IMR-90 (cell line): ENCODE measurements around the gene BCL2L1. TPM values are rescaled to one million over a fixed set of nuclear protein-coding genes. Genes with fewer than 3 reads are reported as not detected.

Source experiments
- ATAC-seq: fragments of 200-7000 bp; cut with Tn5 transposase; 2 replicates; pipeline ENCODE4 v1.9.1; 2020; ENCODE audit warnings: low read depth, mild to moderate bottlenecking, moderate library complexity
- BruUV-seq: library from RNA; stranded (reverse); fragments of 400-500 nt; replicated peaks from 2 replicates; lab custom pipeline; 2021; lab: Mats Ljungman, UMichigan
- CTCF ChIA-PET: fragments of 300-600 bp; formaldehyde crosslinking; extraction: SDS; loops from one replicate; lab custom pipeline; 2021; ENCODE audit warnings: antibody characterized with exemption; lab: Yijun Ruan, JAX
- POLR2A ChIA-PET: fragments of 300-600 bp; sonication (Branson Sonifier 250); formaldehyde crosslinking; loops from one replicate; lab custom pipeline; 2022; ENCODE audit warnings: antibody characterized with exemption; ENCODE audit not compliant: unreplicated experiment; lab: Charles Lee
- DNase-seq: peaks from one replicate; pipeline ENCODE4 v3.0.0; 2013
- H2AFZ ChIP-seq: replicated peaks from 2 replicates; pipeline ENCODE3; 2013; ENCODE audit warnings: low read length, mild to moderate bottlenecking; ENCODE audit not compliant: poor library complexity
- H2AK5ac ChIP-seq: 2 replicates; pipeline ENCODE4 v1.6.1; 2013; ENCODE audit warnings: low read depth, low read length, inconsistent platforms
- H2AK9ac ChIP-seq: replicated peaks from 2 replicates; pipeline ENCODE3; 2013; ENCODE audit warnings: mild to moderate bottlenecking, low read depth, low read length, moderate library complexity; ENCODE audit not compliant: poor library complexity
- H2BK120ac ChIP-seq: 2 replicates; pipeline ENCODE4 v1.6.1; 2013; ENCODE audit warnings: low read depth, low read length, inconsistent platforms
- H2BK15ac ChIP-seq: 3 replicates; pipeline ENCODE4 v1.6.1; 2013; ENCODE audit warnings: low read depth, low read length, inconsistent platforms
- H2BK20ac ChIP-seq: 2 replicates; pipeline ENCODE4 v1.6.1; 2013; ENCODE audit warnings: low read depth, mild to moderate bottlenecking, inconsistent platforms, low read length, moderate library complexity
- H2BK5ac ChIP-seq: 2 replicates; pipeline ENCODE4 v1.6.1; 2013; ENCODE audit warnings: mild to moderate bottlenecking, low read depth, low read length, inconsistent platforms; ENCODE audit not compliant: poor library complexity, severe bottlenecking
- H3K14ac ChIP-seq: replicated peaks from 2 replicates; pipeline ENCODE4 v1.6.1; 2013; ENCODE audit warnings: low read depth, low read length, inconsistent platforms
- H3K18ac ChIP-seq: 2 replicates; pipeline ENCODE4 v1.6.1; 2013; ENCODE audit warnings: low read depth, low read length, control low read depth
- H3K23ac ChIP-seq: 2 replicates; pipeline ENCODE4 v1.6.1; 2013; ENCODE audit warnings: low read depth, low read length, inconsistent platforms
- H3K27ac ChIP-seq: 2 replicates; pipeline ENCODE4 v1.5.1; 2013; ENCODE audit warnings: mild to moderate bottlenecking, control low read depth, low read length; ENCODE audit not compliant: insufficient read depth
- H3K27me3 ChIP-seq: 2 replicates; pipeline ENCODE4 v1.6.1; 2013; ENCODE audit warnings: low read length; ENCODE audit not compliant: control insufficient read depth, insufficient read depth
- H3K36me3 ChIP-seq: 2 replicates; pipeline ENCODE4 v1.6.1; 2013; ENCODE audit warnings: low read length, mixed read lengths; ENCODE audit not compliant: control insufficient read depth, insufficient read depth
- H3K4ac ChIP-seq: 2 replicates; pipeline ENCODE4 v1.6.1; 2013; ENCODE audit warnings: low read depth, low read length, inconsistent platforms
- H3K4me1 ChIP-seq: 2 replicates; pipeline ENCODE4 v1.6.1; 2013; ENCODE audit warnings: low read length, mixed read lengths; ENCODE audit not compliant: control insufficient read depth, insufficient read depth
- H3K4me2 ChIP-seq: 2 replicates; pipeline ENCODE4 v1.6.1; 2013; ENCODE audit warnings: low read depth, mild to moderate bottlenecking, control low read depth, low read length, moderate library complexity
- H3K4me3 ChIP-seq: 2 replicates; pipeline ENCODE4 v1.5.1; 2013; ENCODE audit warnings: low read depth, mild to moderate bottlenecking, control low read depth, low read length, moderate library complexity; ENCODE audit not compliant: insufficient read depth
- H3K56ac ChIP-seq: 2 replicates; pipeline ENCODE4 v1.6.1; 2013; ENCODE audit warnings: low read length, inconsistent platforms; ENCODE audit not compliant: insufficient read depth; ENCODE audit errors: extremely low read depth
- H3K79me1 ChIP-seq, 2 experiments: 2 replicates each; pipeline ENCODE4 v1.6.1; 2013; ENCODE audit warnings: low read length in 2 of 2, inconsistent platforms in 1 of 2, low read depth in 1 of 2
- H3K9ac ChIP-seq: 2 replicates; pipeline ENCODE4 v1.6.1; 2013; ENCODE audit warnings: low read depth, low read length, control low read depth
- H3K9me1 ChIP-seq: 2 replicates; pipeline ENCODE4 v1.6.1; 2013; ENCODE audit warnings: low read length, inconsistent platforms; ENCODE audit not compliant: insufficient read depth
- H3K9me3 ChIP-seq: 2 replicates; pipeline ENCODE4 v1.6.1; 2013; ENCODE audit warnings: low read length; ENCODE audit not compliant: control insufficient read depth, insufficient read depth
- H4K20me1 ChIP-seq: 2 replicates; pipeline ENCODE4 v1.6.1; 2013; ENCODE audit warnings: low read length, inconsistent platforms; ENCODE audit not compliant: insufficient read depth
- H4K5ac ChIP-seq: 2 replicates; pipeline ENCODE4 v1.6.1; 2013; ENCODE audit warnings: mild to moderate bottlenecking, low read depth, low read length, control low read depth
- H4K8ac ChIP-seq, 2 experiments: 2 replicates each; pipeline ENCODE4 v1.6.1; 2013; ENCODE audit warnings: low read depth in 2 of 2, low read length in 2 of 2, control low read depth in 1 of 2, inconsistent platforms in 1 of 2
- H4K91ac ChIP-seq: 2 replicates; pipeline ENCODE4 v1.6.1; 2013; ENCODE audit warnings: low read depth, low read length, inconsistent platforms; ENCODE audit not compliant: insufficient read depth
- BHLHE40 ChIP-seq: fragments of 150-350 bp; IDR thresholded peaks from 2 replicates; pipeline ENCODE4 v1.6.1; 2016; ENCODE audit warnings: mild to moderate bottlenecking, low read depth, low read length
- CEBPB ChIP-seq: IDR thresholded peaks from 2 replicates; pipeline ENCODE4 v1.6.1; 2012; ENCODE audit warnings: low read depth, low read length, improper control_type of control experiment
- CHD1 ChIP-seq: IDR thresholded peaks from 2 replicates; pipeline ENCODE4 v1.6.1; 2012; ENCODE audit warnings: low read depth, low read length, improper control_type of control experiment
- CTCF ChIP-seq: conservative IDR thresholded peaks from 2 replicates; pipeline ENCODE4 v1.5.1; 2012; ENCODE audit warnings: mild to moderate bottlenecking, low read depth, low read length, improper control_type of control experiment
- ELK1 ChIP-seq: fragments of 150-350 bp; IDR thresholded peaks from 2 replicates; pipeline ENCODE4 v1.6.1; 2016; ENCODE audit warnings: low read depth, mild to moderate bottlenecking, low read length, moderate library complexity, borderline replicate concordance
- FOS ChIP-seq: fragments of 150-350 bp; IDR thresholded peaks from 2 replicates; pipeline ENCODE4 v1.6.1; 2016; ENCODE audit warnings: low read depth, low read length
- MAFK ChIP-seq: IDR thresholded peaks from 2 replicates; pipeline ENCODE4 v1.6.1; 2012; ENCODE audit warnings: low read depth, low read length, improper control_type of control experiment
- MAZ ChIP-seq: IDR thresholded peaks from 2 replicates; pipeline ENCODE4 v1.6.1; 2012; ENCODE audit warnings: low read depth, mild to moderate bottlenecking, low read length, improper control_type of control experiment, moderate library complexity, borderline replicate concordance
- MXI1 ChIP-seq: IDR thresholded peaks from 2 replicates; pipeline ENCODE4 v1.6.1; 2012; ENCODE audit warnings: low read depth, mild to moderate bottlenecking, low read length, moderate library complexity, borderline replicate concordance
- NFE2L2 ChIP-seq: fragments of 150-350 bp; IDR thresholded peaks from 2 replicates; pipeline ENCODE4 v1.6.1; 2016; ENCODE audit warnings: low read depth, mild to moderate bottlenecking, low read length
- POLR2A ChIP-seq: IDR thresholded peaks from 2 replicates; pipeline ENCODE4 v1.6.1; 2012; ENCODE audit warnings: mild to moderate bottlenecking, low read depth, low read length
- RAD21 ChIP-seq: IDR thresholded peaks from 2 replicates; pipeline ENCODE4 v1.6.1; 2012; ENCODE audit warnings: low read length, improper control_type of control experiment
- RCOR1 ChIP-seq: IDR thresholded peaks from 2 replicates; pipeline ENCODE4 v1.6.1; 2012; ENCODE audit warnings: mild to moderate bottlenecking, low read length, improper control_type of control experiment; ENCODE audit not compliant: insufficient replicate concordance
- RFX5 ChIP-seq: IDR thresholded peaks from 2 replicates; pipeline ENCODE4 v1.8.0; 2012; ENCODE audit warnings: low read depth, mild to moderate bottlenecking, low read length, moderate library complexity
- SMC3 ChIP-seq: fragments of 150-350 bp; IDR thresholded peaks from 2 replicates; pipeline ENCODE4 v1.6.1; 2016; ENCODE audit warnings: low read depth, mild to moderate bottlenecking, antibody characterized with exemption, low read length, moderate library complexity
- USF2 ChIP-seq: fragments of 150-350 bp; IDR thresholded peaks from 2 replicates; pipeline ENCODE4 v1.6.1; 2017; ENCODE audit warnings: mild to moderate bottlenecking, antibody characterized with exemption, low read length, low read depth
- WGBS, 2 experiments: methylation state at CpG; one replicate each; pipeline versions ENCODE4 v1.1.5 to v1.1.7; 2013; ENCODE audit warnings: missing lambda C conversion rate in 2 of 2; ENCODE audit not compliant: insufficient read length in 1 of 2; ENCODE audit errors: extremely low coverage in 2 of 2; 5-methylcytosine and 5-hydroxymethylcytosine counted together
- dilution Hi-C: fragments of 300-500 bp; cut with HindIII; formaldehyde crosslinking; loops from one replicate; pipeline ENCODE4 v1.14.3; 2018; ENCODE audit warnings: low sequenced_read_pairs; ENCODE audit not compliant: unreplicated experiment
- in situ Hi-C: fragments of 300-500 bp; cut with MboI; formaldehyde crosslinking; loops from 3 replicates; pipeline ENCODE4 v1.14.3; 2019; ENCODE audit warnings: low sequenced_read_pairs, inconsistent platforms, mixed read lengths
- intact Hi-C: fragments of 100-400 bp; cut with micrococcal nuclease; formaldehyde crosslinking; loops from 2 replicates; pipeline ENCODE4 v1.10.0; 2022
- polyA plus RNA-seq, 3 experiments: library from polyadenylated mRNA; depleted of rRNA; stranded (reverse); fragments of >200 nt; gene quantifications; 2 replicates each; pipeline ENCODE4 v1.2.3, GENCODE V29; 2012; ENCODE audit warnings: low replicate concordance in 1 of 3
- total RNA-seq: library from RNA; depleted of rRNA; stranded (reverse); fragments of >200 nt; gene quantifications from 2 replicates; pipeline ENCODE4 v1.2.3, GENCODE V29; 2012

Gene BCL2L1
- total and polyA plus RNA-seq, 2 of the 4 experiments (the other 2 are of a cell fraction): 40.2 to 41.9 TPM

GRCh38 chr20:31615416-31615815 lies 107.3 kb downstream of the BCL2L1 start:
- Histone ChIP-seq H2BK5ac (no peak overlapping the region), H2BK15ac (no peak overlapping the region), H2BK120ac (no peak overlapping the region), H3K4ac (no peak overlapping the region), H3K23ac (no peak overlapping the region), H3K4me3 (no peak overlapping the region), H3K4me1 (peaks cover 5% of the 10 kb centered on the region), H2BK20ac (no peak overlapping the region), H3K9me3 (no peaks in the 10 kb centered on the region), H4K91ac (no peak overlapping the region), H2AK5ac (no peak overlapping the region), H4K20me1 (no peaks in the 10 kb centered on the region), H3K4me2 (no peak overlapping the region), H3K18ac (no peak overlapping the region), H3K27ac (no peak overlapping the region), H4K5ac (no peak overlapping the region), H2AK9ac (no peak overlapping the region), H3K27me3 (no peaks in the 10 kb centered on the region), H3K14ac (no peak overlapping the region), H3K9ac (no peak overlapping the region), H4K8ac (no peak overlapping the region), H3K56ac (no peak overlapping the region), H3K9me1 (no peaks in the 10 kb centered on the region), H3K36me3 (no peaks in the 10 kb centered on the region), H3K79me1 (no peaks in the 10 kb centered on the region; a peak in 1 of 4 replicates), H2AFZ (no peak overlapping the region)
- intact Hi-C loops: no loop called here
- ATAC-seq (no peak), DNase-seq (no peak)
- CTCF ChIA-PET: interaction anchor here (0.8 kb wide), 1 partner anchor 53 kb away, joined by 3 read pairs; no protein-coding TSS in a partner anchor
- BruUV-seq: no TSS peak
- WGBS, 2 experiments: no CpG with 5 or more reads among the region's 8 CpGs
- TF ChIP-seq USF2: no peak
- TF ChIP-seq FOS: no peak
- TF ChIP-seq MAFK: no peak
- TF ChIP-seq RAD21: no peak
- TF ChIP-seq POLR2A: no peak
- TF ChIP-seq RFX5: no peak
- no peak for TF ChIP-seq ELK1
- TF ChIP-seq MAZ: no peak
- no peak for TF ChIP-seq BHLHE40
- no peak for TF ChIP-seq NFE2L2
- TF ChIP-seq SMC3: no peak
- TF ChIP-seq CHD1: no peak
- no peak for TF ChIP-seq CTCF
- no peak for TF ChIP-seq CEBPB
- TF ChIP-seq MXI1: no peak
- no peak for TF ChIP-seq RCOR1
- POLR2A ChIA-PET: no interaction called here
- in situ Hi-C loops: no loop called here
- dilution Hi-C loops: no loop called here
